HG02642 (cell line): Measurements from ENCODE around the gene TRIM44.
"Not testable (repeated sequence)": the region's sequence is repeated elsewhere in the genome, so short reads cannot be mapped to it uniquely, and the experiment has no call there.

Experiments used
- ATAC-seq: cut with Tn5 transposase; IDR thresholded peaks from one replicate; pipeline ENCODE4 v1.9.1; 2021; ENCODE audit warnings: mild to moderate bottlenecking; ENCODE audit not compliant: unreplicated experiment, poor library complexity

Gene TRIM44

DNA sequence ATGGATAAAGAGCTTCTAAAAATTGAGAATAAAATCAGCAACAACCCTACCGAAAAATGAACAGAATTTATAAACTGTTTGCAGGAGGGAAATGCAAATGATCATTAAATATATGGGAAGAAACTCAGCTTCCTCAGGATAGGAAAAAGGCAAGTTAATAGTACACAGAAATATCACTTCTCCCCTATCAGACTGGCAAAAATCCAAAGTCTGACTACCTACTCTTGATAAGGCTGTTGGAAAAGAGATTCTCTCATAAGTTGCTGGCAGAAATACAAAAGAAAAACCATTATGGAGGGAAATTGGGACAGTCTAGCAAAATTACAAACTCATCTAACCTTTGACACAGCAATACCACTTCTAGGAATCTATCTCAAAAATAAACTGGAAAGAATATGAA is 180.4 kb downstream of the TRIM44 start:
- no peak for ATAC-seq

- ATAC-seq, result no peak
These were observed 182.0 kb downstream of the TRIM44 start for GRCh38 chr11:35844579-35844978.

DNA sequence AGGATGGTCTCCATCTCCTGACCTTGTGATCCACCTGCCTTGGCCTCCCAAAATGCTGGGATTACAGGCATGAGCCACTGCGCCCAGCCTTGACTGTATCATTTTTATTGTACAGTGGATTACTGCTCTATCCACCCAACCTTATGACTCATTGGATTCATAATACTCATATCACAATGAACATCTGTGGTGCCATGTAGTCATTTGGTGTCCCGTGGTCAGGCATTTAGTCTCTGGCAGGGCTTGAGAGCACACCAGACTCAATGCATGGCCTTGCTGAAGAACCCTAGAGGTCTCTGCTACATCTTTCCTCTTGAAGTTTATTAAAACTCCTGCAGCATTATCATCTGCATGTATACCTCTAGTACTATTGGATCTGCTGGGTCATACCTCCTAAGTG is 183.3 kb downstream of the TRIM44 start:
- no peak for ATAC-seq

DNA sequence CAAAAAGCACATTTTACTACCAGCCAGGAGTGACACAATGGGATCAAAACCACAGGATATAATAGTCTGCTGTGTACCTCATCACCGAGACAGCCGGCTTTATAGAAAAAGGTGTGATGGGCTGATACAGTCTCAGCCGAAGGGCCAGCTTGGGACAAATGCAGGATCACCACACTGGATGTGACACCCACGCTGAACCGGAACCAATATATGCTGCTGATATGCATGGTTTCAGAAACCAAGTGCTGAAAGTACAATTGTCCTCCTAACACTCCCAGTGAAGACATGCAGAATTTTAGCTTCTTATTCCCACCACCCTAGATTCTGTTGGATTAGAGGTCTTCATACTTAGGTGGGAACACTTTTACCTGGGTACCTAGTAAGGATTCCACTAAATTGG is 184.3 kb downstream of the TRIM44 start:
- no peak for ATAC-seq

DNA sequence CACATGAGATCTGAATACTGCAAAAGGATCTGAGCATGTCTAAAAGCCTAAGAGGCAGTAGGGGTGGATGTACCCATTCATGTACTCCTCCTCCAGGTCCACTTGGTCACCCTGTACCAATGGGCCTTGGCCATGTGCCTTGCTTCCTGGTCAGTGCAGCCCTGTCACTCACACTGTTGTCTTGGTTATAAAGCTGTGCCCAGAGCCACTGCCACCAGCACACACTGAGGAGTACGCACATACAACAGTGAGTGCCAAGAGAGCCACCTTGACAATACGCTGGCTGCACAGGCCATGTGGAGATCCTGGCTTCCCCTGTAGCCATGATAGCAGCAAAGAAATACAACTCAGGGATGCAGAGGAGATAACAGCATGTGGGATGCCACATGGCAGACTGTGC is 184.9 kb downstream of the TRIM44 start:
- ATAC-seq, result no peak

GRCh38 chr11:35848616-35849015 is 186.0 kb downstream of the TRIM44 start:
- no peak for ATAC-seq

DNA sequence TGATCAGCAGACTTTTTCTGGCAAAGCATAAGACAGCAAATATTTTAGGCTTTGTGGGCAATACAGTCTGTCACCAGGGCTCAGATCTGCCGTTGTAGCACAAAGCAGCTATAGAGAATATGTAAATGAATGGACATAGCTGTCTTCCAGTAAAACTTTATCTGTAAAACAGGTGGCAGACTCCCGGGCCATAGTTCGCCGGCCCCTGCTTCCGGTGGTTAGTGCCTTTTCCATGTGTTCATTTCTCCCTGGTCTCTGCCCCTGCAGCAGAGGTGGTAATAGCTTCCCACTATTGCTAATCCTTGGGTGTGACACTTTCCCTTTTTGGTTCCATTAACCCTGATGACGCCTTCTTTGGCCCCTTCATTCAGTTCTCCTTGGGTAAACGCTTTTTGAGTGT is 187.6 kb downstream of the TRIM44 start:
- ATAC-seq, result no peak

DNA sequence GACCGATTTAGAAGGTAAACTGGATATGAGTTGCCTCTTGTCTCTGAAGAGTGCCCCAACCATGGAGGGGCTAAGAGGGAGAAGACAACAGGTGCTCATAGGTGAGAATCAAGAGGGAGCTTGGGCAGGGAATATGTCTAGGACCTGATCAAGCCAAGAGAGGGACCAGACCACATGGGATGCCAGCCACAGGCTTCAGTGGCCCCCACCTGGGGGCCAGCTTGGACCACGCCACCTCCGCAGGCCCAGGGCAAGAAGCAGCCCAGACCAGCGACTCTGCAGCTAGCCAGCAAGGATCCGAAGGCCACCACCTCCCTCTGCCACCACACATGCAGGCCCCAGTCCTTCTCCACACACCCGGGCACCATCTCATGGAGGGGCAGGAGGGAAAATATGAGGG is 188.8 kb downstream of the TRIM44 start:
- no peak for ATAC-seq

GRCh38 chr11:35852056-35852455 is 189.5 kb downstream of the TRIM44 start:
- no peak for ATAC-seq

GRCh38 chr11:35853971-35854370 is 191.4 kb downstream of the TRIM44 start:
- no peak for ATAC-seq

- ATAC-seq, result no peak
These were observed 193.1 kb downstream of the TRIM44 start for GRCh38 chr11:35855671-35856070.

DNA sequence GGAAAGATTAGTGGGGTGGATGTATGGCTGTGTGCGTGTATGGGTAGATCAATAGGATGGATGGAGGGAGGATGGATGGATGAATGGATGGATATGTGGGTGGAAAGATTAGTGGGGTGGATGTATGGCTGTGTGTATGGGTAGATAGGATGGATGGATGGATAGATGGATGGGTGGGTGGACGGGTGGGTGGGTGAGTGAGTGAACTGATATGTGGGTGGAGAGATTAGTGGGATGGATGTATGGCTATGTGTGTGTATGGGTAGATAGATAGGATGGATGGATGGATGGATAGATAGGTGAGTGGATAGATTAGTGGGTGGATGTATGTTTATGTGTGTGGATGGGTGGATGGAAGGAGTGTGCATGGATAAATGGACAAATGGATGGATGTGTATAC is 193.7 kb downstream of the TRIM44 start:
- ATAC-seq, result no peak

DNA sequence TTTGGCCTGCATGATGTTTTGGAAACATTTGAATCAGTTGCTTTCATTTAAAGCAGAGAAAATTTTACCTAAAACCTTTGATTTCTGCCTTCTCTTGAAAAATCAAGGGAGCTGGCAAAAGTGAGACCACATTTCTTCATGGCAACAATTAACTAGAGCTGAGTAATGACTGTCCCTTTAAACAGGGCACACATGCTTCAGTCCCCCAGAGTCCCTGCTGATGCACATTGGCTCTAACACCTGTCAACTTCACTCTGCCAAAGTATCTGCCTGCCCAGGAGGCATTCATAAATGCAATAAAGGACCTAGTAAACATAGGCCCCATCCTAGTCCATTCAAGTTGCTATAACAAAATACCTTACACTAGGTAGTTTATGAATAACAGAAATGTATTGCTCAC is 194.2 kb downstream of the TRIM44 start:
- no peak for ATAC-seq

DNA sequence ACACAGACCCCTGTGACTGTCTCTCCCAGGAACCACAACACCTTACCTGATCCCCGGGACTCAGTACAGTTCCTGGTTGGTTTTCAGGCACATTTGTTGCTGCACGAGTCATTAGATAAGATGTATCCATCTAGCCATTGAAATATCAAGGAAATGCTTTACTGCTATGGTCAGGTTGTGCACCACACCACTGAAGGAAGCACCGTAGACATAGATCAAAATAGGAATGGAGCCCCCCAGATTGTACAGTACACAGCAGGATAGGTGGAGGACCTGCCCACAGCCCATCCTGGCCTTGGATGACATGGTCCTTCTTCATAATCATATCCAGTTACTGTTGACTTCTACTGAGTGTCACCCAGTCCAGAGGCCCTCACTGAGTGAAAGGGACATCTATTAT is 195.3 kb downstream of the TRIM44 start:
- ATAC-seq, result no peak

GRCh38 chr11:35859301-35859700 is 196.7 kb downstream of the TRIM44 start:
- no peak for ATAC-seq

DNA sequence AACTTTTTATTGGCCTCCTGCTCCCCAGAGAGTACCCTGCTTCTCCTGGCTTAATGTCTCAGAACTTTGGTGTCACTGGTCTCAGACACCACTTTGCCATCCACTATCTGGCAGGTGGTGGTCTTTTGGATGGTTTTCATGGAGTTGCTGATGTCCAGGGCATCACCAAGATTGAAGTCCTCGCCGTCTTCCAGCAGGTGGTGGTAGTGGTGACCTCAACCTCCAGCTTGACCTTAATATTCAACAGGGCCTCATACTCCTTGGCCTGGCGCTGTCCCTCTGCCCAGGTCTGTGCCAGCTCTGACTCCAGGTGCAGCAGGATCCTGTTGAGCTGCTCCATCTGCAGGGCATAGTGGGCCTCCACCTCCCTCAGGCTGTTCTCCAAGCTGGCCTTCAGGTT is 197.6 kb downstream of the TRIM44 start:
- not testable (repeated sequence) for ATAC-seq

- no peak for ATAC-seq
These were observed 198.6 kb downstream of the TRIM44 start for GRCh38 chr11:35861191-35861590.

DNA sequence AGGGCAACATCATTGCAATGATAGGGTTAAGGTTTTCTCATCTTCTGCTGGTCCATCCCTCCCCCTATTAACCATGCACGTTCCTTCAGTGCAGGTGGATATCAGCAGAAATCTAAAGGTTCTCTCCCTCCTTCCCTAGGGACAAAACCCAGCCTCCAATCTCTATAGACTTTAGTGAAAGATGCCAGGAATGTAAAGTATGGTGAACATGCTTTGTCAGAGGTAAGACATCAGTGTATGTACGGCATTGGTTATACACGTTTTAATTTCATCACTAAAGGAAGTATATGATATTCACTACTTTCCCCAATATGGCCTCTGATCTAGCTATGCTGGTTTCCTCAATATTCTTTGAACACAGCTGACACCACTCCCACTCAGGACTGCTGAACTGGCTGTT is 200.1 kb downstream of the TRIM44 start:
- no peak for ATAC-seq

GRCh38 chr11:35864131-35864530 is 201.6 kb downstream of the TRIM44 start:
- no peak for ATAC-seq

GRCh38 chr11:35866601-35867000 is 204.0 kb downstream of the TRIM44 start:
- ATAC-seq, result no peak
